ENCODE measurements around the gene IL17RD. TPM values are rescaled to one million over a fixed set of nuclear protein-coding genes. Genes with fewer than 3 reads are reported as not detected.

Gene IL17RD
- total RNA-seq, 1 experiment from 2014 or later, result 1.3 TPM

GRCh38 chr3:57095363-57095762 is 69.8 kb downstream of the IL17RD start:
- Histone ChIP-seq H3K27ac (ENCODE audit: low read depth, low read length, poor library complexity, severe bottlenecking) (no peak overlapping the region), H3K9me3 (ENCODE audit: low read depth, low read length, poor library complexity, severe bottlenecking) (no peaks in the 10 kb centered on the region), H3K36me3 (ENCODE audit: insufficient read depth, low read length, poor library complexity, severe bottlenecking) (no peaks in the 10 kb centered on the region), H3K4me1 (ENCODE audit: insufficient read depth, low read length, poor library complexity, severe bottlenecking) (no peaks in the 10 kb centered on the region), H3K27me3 (replicated peaks; ENCODE audit: insufficient read depth, low read depth, low read length, poor library complexity) (no peaks in the 10 kb centered on the region), H3K4me3 (ENCODE audit: low read depth, low read length, poor library complexity, severe bottlenecking) (no peak overlapping the region)
- TF ChIP-seq EZH2 (IDR thresholded peaks at IDR 0.05; ENCODE audit: borderline replicate concordance, low read depth, low read length, poor library complexity, severe bottlenecking), result no peak
- TF ChIP-seq, protein P1, sequence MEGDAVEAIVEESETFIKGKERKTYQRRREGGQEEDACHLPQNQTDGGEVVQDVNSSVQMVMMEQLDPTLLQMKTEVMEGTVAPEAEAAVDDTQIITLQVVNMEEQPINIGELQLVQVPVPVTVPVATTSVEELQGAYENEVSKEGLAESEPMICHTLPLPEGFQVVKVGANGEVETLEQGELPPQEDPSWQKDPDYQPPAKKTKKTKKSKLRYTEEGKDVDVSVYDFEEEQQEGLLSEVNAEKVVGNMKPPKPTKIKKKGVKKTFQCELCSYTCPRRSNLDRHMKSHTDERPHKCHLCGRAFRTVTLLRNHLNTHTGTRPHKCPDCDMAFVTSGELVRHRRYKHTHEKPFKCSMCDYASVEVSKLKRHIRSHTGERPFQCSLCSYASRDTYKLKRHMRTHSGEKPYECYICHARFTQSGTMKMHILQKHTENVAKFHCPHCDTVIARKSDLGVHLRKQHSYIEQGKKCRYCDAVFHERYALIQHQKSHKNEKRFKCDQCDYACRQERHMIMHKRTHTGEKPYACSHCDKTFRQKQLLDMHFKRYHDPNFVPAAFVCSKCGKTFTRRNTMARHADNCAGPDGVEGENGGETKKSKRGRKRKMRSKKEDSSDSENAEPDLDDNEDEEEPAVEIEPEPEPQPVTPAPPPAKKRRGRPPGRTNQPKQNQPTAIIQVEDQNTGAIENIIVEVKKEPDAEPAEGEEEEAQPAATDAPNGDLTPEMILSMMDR (conservative IDR thresholded peaks at IDR 0.05; ENCODE audit: low read depth, low read length), result no peak
- POLR2A ChIA-PET (ENCODE audit: low non-redundant PET), result no interaction called here
- intact Hi-C loops (cut with micrococcal nuclease; ENCODE audit: unreplicated experiment), result no loop called here
- no peak for DNase-seq (ENCODE audit: low spot score)
- CTCF ChIA-PET, result no interaction called here
- no TSS peak for BruUV-seq (replicated peaks)

- POLR2A ChIA-PET (ENCODE audit: low non-redundant PET), result no interaction called here
- H3K27me3 ChIP-seq (replicated peaks; ENCODE audit: insufficient read depth, low read depth, low read length, poor library complexity), result no peaks in the 10 kb centered on the region
- H3K36me3 ChIP-seq (ENCODE audit: insufficient read depth, low read length, poor library complexity, severe bottlenecking), result no peaks in the 10 kb centered on the region
- no peak for DNase-seq (ENCODE audit: low spot score)
- no peak for TF ChIP-seq EZH2 (IDR thresholded peaks at IDR 0.05; ENCODE audit: borderline replicate concordance, low read depth, low read length, poor library complexity, severe bottlenecking)
- TF ChIP-seq, protein P1 (conservative IDR thresholded peaks at IDR 0.05; ENCODE audit: low read depth, low read length), result no peak
- no peak overlapping the region for H3K4me3 ChIP-seq (ENCODE audit: low read depth, low read length, poor library complexity, severe bottlenecking)
- CTCF ChIA-PET, result no interaction called here
- H3K9me3 ChIP-seq (ENCODE audit: low read depth, low read length, poor library complexity, severe bottlenecking), result no peaks in the 10 kb centered on the region
- no peaks in the 10 kb centered on the region for H3K4me1 ChIP-seq (ENCODE audit: insufficient read depth, low read length, poor library complexity, severe bottlenecking)
- H3K27ac ChIP-seq (ENCODE audit: low read depth, low read length, poor library complexity, severe bottlenecking), result no peak overlapping the region
- intact Hi-C loops (cut with micrococcal nuclease; ENCODE audit: unreplicated experiment), result no loop called here
- no TSS peak for BruUV-seq (replicated peaks)
Observed at GRCh38 chr3:57094575-57094974, 70.6 kb downstream of the IL17RD start.

DNA sequence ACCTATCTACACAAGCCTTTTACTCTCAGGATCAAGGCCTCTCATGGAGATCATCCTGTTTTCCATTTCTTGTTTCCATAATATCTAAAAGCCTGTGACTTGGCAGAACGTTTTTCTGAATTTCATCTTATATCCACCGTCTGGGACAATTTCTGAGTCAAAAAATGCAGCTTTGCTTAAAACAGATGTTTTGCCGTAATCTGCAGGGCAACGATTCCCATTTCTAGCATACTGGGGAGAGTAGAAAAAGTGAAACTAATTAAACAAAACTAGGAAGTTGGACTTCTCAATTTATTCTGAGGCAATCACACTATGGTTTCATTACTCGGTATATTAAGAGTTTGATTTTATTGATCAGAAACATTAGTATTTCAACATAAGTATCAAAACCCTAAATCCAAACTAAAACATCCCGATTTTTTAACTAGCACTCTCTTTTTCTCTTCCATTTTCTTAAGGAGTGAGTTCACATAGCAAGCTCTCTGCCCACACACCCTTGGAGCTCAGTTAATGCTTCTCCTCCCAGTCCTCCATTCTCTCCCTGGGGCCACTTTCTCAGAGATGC is 71.1 kb downstream of the IL17RD start:
- no peak for DNase-seq (ENCODE audit: low spot score)
- intact Hi-C loops (cut with micrococcal nuclease; ENCODE audit: unreplicated experiment), result no loop called here
- no peak overlapping the region for H3K4me3 ChIP-seq (ENCODE audit: low read depth, low read length, poor library complexity, severe bottlenecking)
- H3K27ac ChIP-seq (ENCODE audit: low read depth, low read length, poor library complexity, severe bottlenecking), result no peak overlapping the region
- BruUV-seq (replicated peaks), result no TSS peak
- H3K36me3 ChIP-seq (ENCODE audit: insufficient read depth, low read length, poor library complexity, severe bottlenecking), result no peaks in the 10 kb centered on the region
- CTCF ChIA-PET, result no interaction called here
- no peaks in the 10 kb centered on the region for H3K27me3 ChIP-seq (replicated peaks; ENCODE audit: insufficient read depth, low read depth, low read length, poor library complexity)
- TF ChIP-seq, protein P1 (conservative IDR thresholded peaks at IDR 0.05; ENCODE audit: low read depth, low read length), result no peak
- TF ChIP-seq EZH2 (IDR thresholded peaks at IDR 0.05; ENCODE audit: borderline replicate concordance, low read depth, low read length, poor library complexity, severe bottlenecking), result no peak
- H3K4me1 ChIP-seq (ENCODE audit: insufficient read depth, low read length, poor library complexity, severe bottlenecking), result no peaks in the 10 kb centered on the region
- no peaks in the 10 kb centered on the region for H3K9me3 ChIP-seq (ENCODE audit: low read depth, low read length, poor library complexity, severe bottlenecking)
- POLR2A ChIA-PET (ENCODE audit: low non-redundant PET), result no interaction called here
